GM23248 (cell line): ENCODE measurements around the gene ESRP2. TPM values are rescaled to one million over a fixed set of nuclear protein-coding genes. Genes with fewer than 3 reads are reported as not detected.

Source experiments
- DNase-seq: peaks from one replicate; pipeline ENCODE4 v3.0.0-alpha.2; 2015
- H2AFZ ChIP-seq: fragments of 200-600 bp; sonication (generic); 2 replicates; pipeline ENCODE4 v1.6.1; 2016; ENCODE audit warnings: antibody characterized with exemption
- H3F3A ChIP-seq: fragments of 200-600 bp; sonication (generic); 2 replicates; pipeline ENCODE4 v1.6.1; 2016; ENCODE audit warnings: mild to moderate bottlenecking, antibody characterized with exemption, mixed run types; ENCODE audit not compliant: insufficient read depth
- H3K27ac ChIP-seq: fragments of 200-600 bp; sonication (generic); 2 replicates; pipeline ENCODE4 v1.5.1; 2016; ENCODE audit warnings: mild to moderate bottlenecking
- H3K27me3 ChIP-seq: fragments of 200-600 bp; sonication (generic); replicated peaks from 2 replicates; pipeline ENCODE4 v1.6.1; 2016; ENCODE audit warnings: mild to moderate bottlenecking; ENCODE audit not compliant: insufficient read depth
- H3K36me3 ChIP-seq: fragments of 200-600 bp; sonication (generic); 2 replicates; pipeline ENCODE4 v1.6.1; 2016; ENCODE audit warnings: low read depth, mild to moderate bottlenecking
- H3K4me1 ChIP-seq: fragments of 200-600 bp; sonication (generic); 2 replicates; pipeline ENCODE4 v1.6.1; 2016; ENCODE audit warnings: mild to moderate bottlenecking; ENCODE audit not compliant: insufficient read depth
- H3K4me2 ChIP-seq: fragments of 200-600 bp; sonication (generic); one replicate; pipeline ENCODE4 v1.6.1; 2016; ENCODE audit warnings: mild to moderate bottlenecking; ENCODE audit not compliant: unreplicated experiment
- H3K4me3 ChIP-seq: fragments of 200-600 bp; sonication (generic); 2 replicates; pipeline ENCODE4 v1.5.1; 2016; ENCODE audit warnings: mild to moderate bottlenecking
- H3K79me2 ChIP-seq: fragments of 200-600 bp; sonication (generic); 2 replicates; pipeline ENCODE4 v1.6.1; 2016; ENCODE audit warnings: mild to moderate bottlenecking; ENCODE audit not compliant: insufficient read depth
- H3K9ac ChIP-seq: fragments of 200-600 bp; sonication (generic); 2 replicates; pipeline ENCODE4 v1.6.1; 2016; ENCODE audit warnings: mild to moderate bottlenecking
- H3K9me2 ChIP-seq: fragments of 200-600 bp; sonication (generic); 2 replicates; pipeline ENCODE4 v1.6.1; 2016; ENCODE audit warnings: mixed run types, mild to moderate bottlenecking, moderate library complexity; ENCODE audit not compliant: insufficient read depth
- H3K9me3 ChIP-seq: fragments of 200-600 bp; sonication (generic); one replicate; pipeline ENCODE4 v1.6.1; 2017; ENCODE audit warnings: low read depth
- H4K20me1 ChIP-seq: fragments of 200-600 bp; sonication (generic); 2 replicates; pipeline ENCODE4 v1.6.0; 2016; ENCODE audit not compliant: insufficient read depth
- EZH2 ChIP-seq: fragments of 200-600 bp; sonication (generic); IDR thresholded peaks from 2 replicates; pipeline ENCODE4 v1.6.1; 2018; ENCODE audit warnings: antibody characterized with exemption, mild to moderate bottlenecking; ENCODE audit not compliant: insufficient read depth, poor library complexity, severe bottlenecking
- EZH2phosphoT487 ChIP-seq: fragments of 200-600 bp; sonication (generic); IDR thresholded peaks from 2 replicates; pipeline ENCODE4 v1.6.1; 2018; ENCODE audit warnings: antibody characterized with exemption, moderate library complexity, mild to moderate bottlenecking, low read depth; ENCODE audit not compliant: insufficient read depth
- WGBS, 2 experiments: methylation state at CpG; one replicate each; pipeline ENCODE4 v1.1.6; 2015 to 2017; ENCODE audit warnings: low lambda C conversion rate in 2 of 2, low coverage in 1 of 2; ENCODE audit errors: missing lambda C conversion rate in 2 of 2; 5-methylcytosine and 5-hydroxymethylcytosine counted together
- in situ Hi-C: fragments of 300-500 bp; cut with MboI; formaldehyde crosslinking; loops from 2 replicates; pipeline ENCODE4 v1.15.0; 2020
- polyA plus RNA-seq: library from polyadenylated mRNA; unstranded; fragments of >200 nt; fragmentation: Nextera tagmentation; extraction: Ambion mirVana; gene quantifications from 2 replicates; pipeline ENCODE4 v1.2.1, GENCODE V29; 2016
- total RNA-seq: library from RNA; depleted of rRNA; stranded (reverse); fragments of >200 nt; shearing (Covaris generic); gene quantifications from 2 replicates; pipeline ENCODE4 v1.2.3, GENCODE V29; 2014

ESRP2 gene
- total and polyA plus RNA-seq, 2 experiments from 2014 or later: 0.32 to 0.34 TPM

GRCh38 chr16:68276223-68276622 is 40.3 kb upstream of the ESRP2 start:
- H3K27me3 ChIP-seq: no peaks in the 10 kb centered on the region
- DNase-seq: no peak
- H4K20me1 ChIP-seq: peaks cover 15% of the 10 kb centered on the region; the same call in 1 of the 2 replicates
- no peak overlapping the region for H2AFZ ChIP-seq
- H3K9ac ChIP-seq: no peak overlapping the region
- H3K9me2 ChIP-seq: no peaks in the 10 kb centered on the region
- in situ Hi-C loops: no loop called here
- peaks cover 20% of the 10 kb centered on the region; the same call in 1 of the 2 replicates for H3K36me3 ChIP-seq
- no peak overlapping the region for H3K4me3 ChIP-seq
- no peak overlapping the region for H3K4me2 ChIP-seq
- TF ChIP-seq EZH2 (no peak), EZH2phosphoT487 (no peak)
- 65% methylated on average over 3 of the region's 3 CpGs for WGBS, 2 experiments
- H3K9me3 ChIP-seq: no peaks in the 10 kb centered on the region
- H3K4me1 ChIP-seq: peaks cover 5% of the 10 kb centered on the region
- no peak overlapping the region for H3K27ac ChIP-seq
- H3K79me2 ChIP-seq: peaks cover 93% of the 10 kb centered on the region
- H3F3A ChIP-seq: no peaks in the 10 kb centered on the region

- Histone ChIP-seq H3K27ac (no peak overlapping the region), H3K4me3 (no peak overlapping the region), H2AFZ (no peak overlapping the region), H3F3A (0 out of 2 replicates have a peak, but pooled peaks cover 4% of the 10 kb centered on the region), H3K79me2 (peaks cover 93% of the 10 kb centered on the region), H3K9me3 (no peaks in the 10 kb centered on the region), H3K9ac (no peak overlapping the region), H3K9me2 (no peaks in the 10 kb centered on the region), H3K4me2 (no peak overlapping the region), H3K36me3 (peaks cover 20% of the 10 kb centered on the region; the same call in 1 of the 2 replicates), H3K27me3 (no peaks in the 10 kb centered on the region), H3K4me1 (peaks cover 10% of the 10 kb centered on the region), H4K20me1 (peaks cover 15% of the 10 kb centered on the region; the same call in 1 of the 2 replicates)
- no peak for DNase-seq
- 76 to 89% methylated on average over 4 of the region's 4 CpGs for WGBS, 2 experiments
- in situ Hi-C loops: no loop called here
- TF ChIP-seq EZH2phosphoT487 (no peak), EZH2 (no peak)
Observed at GRCh38 chr16:68275611-68276191, 39.8 kb upstream of the ESRP2 start.

- H3K4me1 ChIP-seq: peaks cover 12% of the 10 kb centered on the region
- no peaks in the 10 kb centered on the region for H3K27me3 ChIP-seq
- H2AFZ ChIP-seq: no peak overlapping the region
- no peaks in the 10 kb centered on the region for H3K9me3 ChIP-seq
- in situ Hi-C loops: no loop called here
- H3K27ac ChIP-seq: no peak overlapping the region
- 96 to 97% methylated on average over 4 of the region's 4 CpGs for WGBS, 2 experiments
- DNase-seq: no peak
- no peaks in the 10 kb centered on the region for H3K9me2 ChIP-seq
- H3K4me3 ChIP-seq: no peak overlapping the region
- H4K20me1 ChIP-seq: peaks cover 15% of the 10 kb centered on the region; the same call in 1 of the 2 replicates
- no peak for TF ChIP-seq EZH2phosphoT487
- TF ChIP-seq EZH2: no peak
- no peak overlapping the region for H3K4me2 ChIP-seq
- H3K9ac ChIP-seq: no peak overlapping the region
- peaks cover 93% of the 10 kb centered on the region for H3K79me2 ChIP-seq
- H3F3A ChIP-seq: peaks cover 9% of the 10 kb centered on the region; the same call in 1 of the 2 replicates
- peaks cover 12% of the 10 kb centered on the region; the same call in 1 of the 2 replicates for H3K36me3 ChIP-seq
Observed at GRCh38 chr16:68274441-68274840, 38.5 kb upstream of the ESRP2 start.

- peaks cover 20% of the 10 kb centered on the region; the same call in 1 of the 2 replicates for H4K20me1 ChIP-seq
- H3K36me3 ChIP-seq: peaks cover 15% of the 10 kb centered on the region; the same call in 1 of the 2 replicates
- peaks cover 13% of the 10 kb centered on the region; the same call in 1 of the 2 replicates for H3F3A ChIP-seq
- in situ Hi-C loops: no loop called here
- no peaks in the 10 kb centered on the region for H3K27me3 ChIP-seq
- no peak for DNase-seq
- H3K9me3 ChIP-seq: no peaks in the 10 kb centered on the region
- WGBS, 2 experiments: 92 to 98% methylated on average over 6 to 8 of the region's 8 CpGs
- no peak overlapping the region for H3K4me3 ChIP-seq
- peaks cover 93% of the 10 kb centered on the region for H3K79me2 ChIP-seq
- no peak overlapping the region for H3K9ac ChIP-seq
- H3K9me2 ChIP-seq: no peaks in the 10 kb centered on the region
- no peak overlapping the region for H2AFZ ChIP-seq
- H3K4me2 ChIP-seq: no peak overlapping the region
- H3K27ac ChIP-seq: no peak overlapping the region
- peaks cover 12% of the 10 kb centered on the region for H3K4me1 ChIP-seq
- TF ChIP-seq EZH2phosphoT487: no peak
- no peak for TF ChIP-seq EZH2
Observed at GRCh38 chr16:68273896-68274295, 38.0 kb upstream of the ESRP2 start.
